GM13977 (cell line): ENCODE measurements around the gene PDS5A.
"Not testable (repeated sequence)": the region's sequence is repeated elsewhere in the genome, so short reads cannot be mapped to it uniquely, and the experiment has no call there.

ENCODE experiments used
- DNase-seq: peaks from one replicate; pipeline ENCODE4 v3.0.0; 2012; ENCODE audit warnings: low spot score
- in situ Hi-C: fragments of 300-500 bp; cut with MboI; formaldehyde crosslinking; loops from one replicate; pipeline ENCODE4 v1.12.0; 2022; ENCODE audit warnings: low sequenced_read_pairs, low pct_unique_long_range_greater_than_20kb, mixed read lengths, inconsistent platforms; ENCODE audit not compliant: unreplicated experiment
- TF ChIP-seq, protein P1 (sequence below): IDR thresholded peaks from 2 replicates; pipeline ENCODE4 v1.5.1; 2012; ENCODE audit warnings: mild to moderate bottlenecking, control low read depth; ENCODE audit not compliant: insufficient read depth; ENCODE audit errors: extremely low read depth, missing control alignments

PDS5A gene

DNA sequence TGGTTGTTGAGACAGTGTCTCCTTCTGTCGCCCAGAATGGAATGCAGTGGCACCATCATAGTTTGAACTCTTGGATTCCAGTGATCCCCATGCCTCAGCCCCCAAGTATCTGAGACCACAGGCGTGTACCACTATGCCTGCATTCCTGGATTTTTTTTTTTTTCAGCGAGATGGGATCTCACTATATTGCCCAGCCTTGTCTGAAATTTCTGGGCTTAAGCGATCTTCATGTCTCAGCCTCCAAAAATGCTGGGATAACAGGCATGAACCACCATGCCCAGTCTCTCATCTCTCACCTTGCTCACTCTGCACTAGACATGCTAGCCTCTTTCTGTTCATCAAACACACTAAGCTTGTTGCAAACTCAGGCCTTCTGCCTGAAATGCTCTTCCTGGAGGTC is 175.7 kb downstream of the PDS5A start:
- TF ChIP-seq, protein P1, sequence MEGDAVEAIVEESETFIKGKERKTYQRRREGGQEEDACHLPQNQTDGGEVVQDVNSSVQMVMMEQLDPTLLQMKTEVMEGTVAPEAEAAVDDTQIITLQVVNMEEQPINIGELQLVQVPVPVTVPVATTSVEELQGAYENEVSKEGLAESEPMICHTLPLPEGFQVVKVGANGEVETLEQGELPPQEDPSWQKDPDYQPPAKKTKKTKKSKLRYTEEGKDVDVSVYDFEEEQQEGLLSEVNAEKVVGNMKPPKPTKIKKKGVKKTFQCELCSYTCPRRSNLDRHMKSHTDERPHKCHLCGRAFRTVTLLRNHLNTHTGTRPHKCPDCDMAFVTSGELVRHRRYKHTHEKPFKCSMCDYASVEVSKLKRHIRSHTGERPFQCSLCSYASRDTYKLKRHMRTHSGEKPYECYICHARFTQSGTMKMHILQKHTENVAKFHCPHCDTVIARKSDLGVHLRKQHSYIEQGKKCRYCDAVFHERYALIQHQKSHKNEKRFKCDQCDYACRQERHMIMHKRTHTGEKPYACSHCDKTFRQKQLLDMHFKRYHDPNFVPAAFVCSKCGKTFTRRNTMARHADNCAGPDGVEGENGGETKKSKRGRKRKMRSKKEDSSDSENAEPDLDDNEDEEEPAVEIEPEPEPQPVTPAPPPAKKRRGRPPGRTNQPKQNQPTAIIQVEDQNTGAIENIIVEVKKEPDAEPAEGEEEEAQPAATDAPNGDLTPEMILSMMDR = no peak
- no peak for DNase-seq
- in situ Hi-C loops = no loop called here

GRCh38 chr4:39792976-39793375 is 184.7 kb downstream of the PDS5A start:
- in situ Hi-C loops, DNase-seq: not testable (repeated sequence)

GRCh38 chr4:39792529-39792928 is 185.2 kb downstream of the PDS5A start:
- TF ChIP-seq, protein P1 = no peak
- in situ Hi-C loops = no loop called here
- no peak for DNase-seq

DNA sequence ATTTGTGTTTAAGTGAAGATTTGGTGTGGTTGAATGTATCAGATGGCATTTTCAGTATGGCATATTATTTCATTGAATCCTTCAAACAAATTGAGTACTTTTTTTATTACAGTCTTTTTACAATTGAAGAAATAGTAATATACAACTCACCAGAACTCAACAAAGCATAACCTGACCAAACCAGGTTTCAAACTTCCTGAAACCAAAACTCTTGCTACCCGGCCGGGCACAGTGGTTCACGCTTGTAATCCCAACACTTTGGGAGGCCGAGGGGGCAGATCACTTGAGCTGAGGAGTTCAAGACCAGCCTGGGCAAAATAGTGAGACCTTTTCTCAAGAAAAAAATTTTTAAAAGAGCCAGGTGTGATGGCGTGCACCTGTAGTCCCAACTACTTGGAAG is 185.6 kb downstream of the PDS5A start:
- TF ChIP-seq, protein P1 = no peak
- in situ Hi-C loops = no loop called here
- no peak for DNase-seq

- no peak for DNase-seq
- TF ChIP-seq, protein P1 = no peak
- in situ Hi-C loops = no loop called here
Observed at GRCh38 chr4:39786838-39787237, 190.9 kb downstream of the PDS5A start.

- DNase-seq = no peak
- in situ Hi-C loops = no loop called here
- TF ChIP-seq, protein P1 = no peak
Observed at GRCh38 chr4:39785083-39785482, 192.6 kb downstream of the PDS5A start.

DNA sequence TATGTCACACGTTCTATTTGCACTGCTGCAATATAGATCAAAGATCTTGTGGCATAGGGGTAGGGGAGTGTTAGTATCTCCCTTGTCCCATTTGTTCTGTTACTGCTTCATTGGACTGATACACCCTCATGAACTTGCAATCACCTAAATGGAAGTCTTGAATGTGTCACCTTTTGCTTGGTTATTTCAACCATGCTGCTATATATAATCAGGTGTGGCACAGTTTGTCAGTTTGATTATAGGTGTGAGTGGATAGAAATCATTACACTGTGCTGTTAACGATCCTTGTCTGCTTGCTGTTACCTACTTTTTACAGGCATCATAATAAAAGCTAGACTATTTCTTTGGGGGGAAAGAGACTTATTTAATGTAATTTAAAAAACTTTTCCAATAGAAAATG is 195.7 kb downstream of the PDS5A start:
- in situ Hi-C loops, DNase-seq: not testable (repeated sequence)
